WTC11 (cell line): ENCODE measurements around the gene CCDC126.

ENCODE experiments used
- PREB ChIP-seq: sonication (generic); formaldehyde crosslinking; IDR thresholded peaks from 2 replicates; pipeline ENCODE4 v1.8.1; 2022; ENCODE audit warnings: mild to moderate bottlenecking, missing genetic modification reagents, moderate library complexity, borderline replicate concordance
- TF ChIP-seq, protein P1 (sequence below): sonication (generic); formaldehyde crosslinking; IDR thresholded peaks from 2 replicates; pipeline ENCODE4 v1.8.0; 2022; ENCODE audit warnings: mild to moderate bottlenecking, missing genetic modification reagents
- TF ChIP-seq, protein P2 (sequence below): sonication (generic); formaldehyde crosslinking; IDR thresholded peaks from 2 replicates; pipeline ENCODE4 v1.8.0; 2022; ENCODE audit warnings: mild to moderate bottlenecking, missing genetic modification reagents
- TF ChIP-seq, protein P3 (sequence below): fragments of 250-450 bp; sonication (Bioruptor Pico); conservative IDR thresholded peaks from 2 replicates; pipeline ENCODE4 v1.9.0; 2021; ENCODE audit warnings: mild to moderate bottlenecking

GRCh38 chr7:23654508-23654907, 57.3 kb downstream of the CCDC126 start:
- TF ChIP-seq, protein P1, sequence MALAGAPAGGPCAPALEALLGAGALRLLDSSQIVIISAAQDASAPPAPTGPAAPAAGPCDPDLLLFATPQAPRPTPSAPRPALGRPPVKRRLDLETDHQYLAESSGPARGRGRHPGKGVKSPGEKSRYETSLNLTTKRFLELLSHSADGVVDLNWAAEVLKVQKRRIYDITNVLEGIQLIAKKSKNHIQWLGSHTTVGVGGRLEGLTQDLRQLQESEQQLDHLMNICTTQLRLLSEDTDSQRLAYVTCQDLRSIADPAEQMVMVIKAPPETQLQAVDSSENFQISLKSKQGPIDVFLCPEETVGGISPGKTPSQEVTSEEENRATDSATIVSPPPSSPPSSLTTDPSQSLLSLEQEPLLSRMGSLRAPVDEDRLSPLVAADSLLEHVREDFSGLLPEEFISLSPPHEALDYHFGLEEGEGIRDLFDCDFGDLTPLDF (CRISPR knock-in tag), result no peak
- TF ChIP-seq, protein P2, sequence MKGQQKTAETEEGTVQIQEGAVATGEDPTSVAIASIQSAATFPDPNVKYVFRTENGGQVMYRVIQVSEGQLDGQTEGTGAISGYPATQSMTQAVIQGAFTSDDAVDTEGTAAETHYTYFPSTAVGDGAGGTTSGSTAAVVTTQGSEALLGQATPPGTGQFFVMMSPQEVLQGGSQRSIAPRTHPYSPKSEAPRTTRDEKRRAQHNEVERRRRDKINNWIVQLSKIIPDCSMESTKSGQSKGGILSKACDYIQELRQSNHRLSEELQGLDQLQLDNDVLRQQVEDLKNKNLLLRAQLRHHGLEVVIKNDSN (CRISPR knock-in tag), result no peak
- TF ChIP-seq, protein P3, sequence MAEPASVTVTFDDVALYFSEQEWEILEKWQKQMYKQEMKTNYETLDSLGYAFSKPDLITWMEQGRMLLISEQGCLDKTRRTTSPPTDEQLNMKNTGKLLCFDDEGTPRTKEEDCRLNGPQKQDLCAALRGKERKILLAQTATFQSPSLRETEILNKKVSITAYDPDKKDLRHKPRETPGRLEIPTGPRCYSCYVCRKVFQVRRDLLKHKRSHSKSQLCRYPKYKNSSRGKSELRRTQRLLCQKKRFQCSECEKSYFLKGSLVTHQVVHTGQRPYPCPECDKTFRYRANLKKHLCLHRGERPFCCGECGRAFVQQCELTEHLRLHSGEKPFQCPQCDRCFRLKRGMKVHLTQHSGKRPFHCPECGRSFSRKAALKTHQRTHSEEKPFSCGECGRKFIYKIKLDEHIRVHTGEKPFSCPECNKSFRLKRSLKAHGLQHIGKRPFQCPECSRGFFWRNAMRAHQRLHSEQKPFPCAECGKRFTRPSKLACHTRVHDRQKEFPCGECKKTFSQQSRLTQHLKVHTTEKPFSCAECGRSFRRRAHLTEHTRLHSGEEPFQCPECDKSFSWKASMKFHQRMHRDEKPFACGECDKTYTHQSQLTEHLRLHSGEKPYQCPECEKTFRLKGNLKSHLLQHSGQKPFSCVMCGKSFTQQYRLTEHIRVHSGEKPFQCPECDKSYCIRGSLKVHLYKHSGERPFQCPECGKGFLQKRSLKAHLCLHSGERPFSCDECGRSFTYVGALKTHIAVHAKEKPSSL (CRISPR knock-in tag), result no peak
- TF ChIP-seq PREB (CRISPR knock-in tag), result no peak
